Mucosa of gallbladder (tissue), 1 donor: ENCODE data around the gene EPC2. TPM values are rescaled to one million over a fixed set of nuclear protein-coding genes. Genes with fewer than 3 reads are reported as not detected.

Experiments
- DNase-seq: peaks from one replicate; pipeline ENCODE4 v3.0.0-alpha.2; 2020; ENCODE audit warnings: low spot score
- total RNA-seq: library from RNA; stranded (reverse); gene quantifications from one replicate; pipeline ENCODE4 v1.2.1, GENCODE V29; 2021
- donor health status: DM: no; HTN: no; CAD: no.

The EPC2 gene
- total RNA-seq, 1 donor from 2014 or later = 30.8 TPM

DNA sequence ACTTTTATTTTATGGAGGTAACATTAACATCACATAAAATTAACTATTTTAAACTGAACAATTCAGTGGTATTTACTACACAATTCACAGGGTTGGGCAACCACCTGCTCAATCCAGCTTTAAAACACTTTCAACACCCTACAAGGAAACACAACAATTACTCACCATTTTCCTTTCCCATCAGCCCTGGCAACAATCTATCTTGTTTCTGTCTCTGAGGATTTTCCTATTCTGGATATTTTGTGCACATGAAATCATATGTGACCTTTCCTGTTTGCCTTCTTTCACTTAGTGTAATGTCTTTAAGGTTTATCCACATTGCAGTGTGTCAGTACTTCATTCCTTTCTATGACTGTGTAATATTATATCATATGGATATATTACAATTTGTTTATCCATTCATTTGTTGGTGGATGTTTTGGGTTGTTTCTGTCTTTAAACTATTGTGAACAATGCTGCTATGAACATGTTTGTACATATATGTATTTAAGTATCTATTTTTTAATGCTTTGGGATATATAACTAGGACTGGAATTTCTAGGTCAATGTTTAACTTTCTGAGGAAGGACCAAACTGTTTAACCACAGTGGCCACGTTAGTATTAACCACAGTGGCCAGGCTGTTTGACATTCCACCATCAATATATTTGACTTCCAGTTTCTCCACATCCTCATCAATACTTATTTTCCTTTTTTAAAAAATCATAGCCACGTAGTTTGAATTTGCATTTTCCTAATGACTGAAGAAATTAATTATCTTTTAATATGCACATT lies 158.1 kb downstream of the EPC2 start:
- no peak for DNase-seq

DNA sequence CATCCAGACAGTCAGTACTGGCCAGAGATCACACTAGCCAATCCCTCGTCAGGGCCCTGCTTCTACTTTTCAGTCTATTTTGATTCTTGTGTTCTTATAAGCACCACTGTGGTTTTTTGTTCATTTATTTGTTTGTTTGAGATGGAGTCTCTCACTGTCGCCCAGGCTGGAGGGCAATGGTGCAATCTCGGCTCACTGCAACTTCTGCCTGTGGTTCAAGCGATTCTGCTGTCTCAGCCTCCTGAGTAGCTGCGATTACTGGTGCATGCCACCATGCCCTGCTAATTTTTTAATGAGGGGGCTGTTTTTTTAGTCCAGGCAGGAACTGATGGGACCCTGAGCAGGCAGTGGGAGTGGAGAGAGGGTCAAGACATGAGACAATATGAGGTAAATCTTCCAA lies 165.5 kb downstream of the EPC2 start:
- no peak for DNase-seq

DNA sequence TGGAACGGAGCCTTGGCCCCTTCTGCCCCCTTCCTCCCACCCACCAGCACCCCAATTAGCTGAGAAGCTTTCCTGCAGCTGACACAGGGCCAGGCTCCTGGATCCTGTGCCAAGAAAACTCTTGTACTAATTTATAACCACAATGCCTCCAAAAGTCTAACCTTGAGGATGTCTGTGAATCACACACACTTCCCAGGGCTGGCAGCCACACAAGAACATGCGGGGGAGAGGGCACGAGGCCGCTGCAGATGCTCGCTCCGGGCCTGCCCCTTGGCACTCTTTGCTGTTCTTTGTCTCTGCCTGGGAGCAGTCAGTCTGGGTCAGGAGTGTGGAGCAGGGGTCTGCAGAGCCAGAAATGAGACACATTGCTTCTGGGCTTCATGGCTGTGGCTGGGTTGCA lies 167.8 kb downstream of the EPC2 start:
- no peak for DNase-seq

DNA sequence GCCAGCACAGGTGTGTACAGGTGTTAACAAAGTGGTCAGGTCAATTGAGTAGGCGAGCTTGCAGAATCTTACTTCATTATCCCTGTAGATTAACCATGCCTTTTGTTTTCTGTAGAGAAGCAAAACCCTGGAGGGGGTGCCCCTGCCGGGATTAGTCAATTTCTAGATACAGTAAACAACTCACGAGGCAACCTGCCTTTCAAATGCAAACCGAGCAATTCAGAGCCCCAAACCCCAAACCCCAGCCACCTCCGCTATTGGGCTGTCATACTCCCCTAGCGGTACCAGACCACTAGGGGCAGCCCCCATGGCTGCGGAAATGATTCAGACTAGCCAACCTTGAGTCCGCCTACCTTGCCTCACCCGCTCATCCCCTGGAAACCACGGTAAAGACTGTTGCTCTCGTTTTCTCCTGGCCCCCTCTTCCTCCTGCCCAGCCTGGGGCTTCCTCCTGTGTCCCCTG lies 169.1 kb downstream of the EPC2 start:
- no peak for DNase-seq

DNA sequence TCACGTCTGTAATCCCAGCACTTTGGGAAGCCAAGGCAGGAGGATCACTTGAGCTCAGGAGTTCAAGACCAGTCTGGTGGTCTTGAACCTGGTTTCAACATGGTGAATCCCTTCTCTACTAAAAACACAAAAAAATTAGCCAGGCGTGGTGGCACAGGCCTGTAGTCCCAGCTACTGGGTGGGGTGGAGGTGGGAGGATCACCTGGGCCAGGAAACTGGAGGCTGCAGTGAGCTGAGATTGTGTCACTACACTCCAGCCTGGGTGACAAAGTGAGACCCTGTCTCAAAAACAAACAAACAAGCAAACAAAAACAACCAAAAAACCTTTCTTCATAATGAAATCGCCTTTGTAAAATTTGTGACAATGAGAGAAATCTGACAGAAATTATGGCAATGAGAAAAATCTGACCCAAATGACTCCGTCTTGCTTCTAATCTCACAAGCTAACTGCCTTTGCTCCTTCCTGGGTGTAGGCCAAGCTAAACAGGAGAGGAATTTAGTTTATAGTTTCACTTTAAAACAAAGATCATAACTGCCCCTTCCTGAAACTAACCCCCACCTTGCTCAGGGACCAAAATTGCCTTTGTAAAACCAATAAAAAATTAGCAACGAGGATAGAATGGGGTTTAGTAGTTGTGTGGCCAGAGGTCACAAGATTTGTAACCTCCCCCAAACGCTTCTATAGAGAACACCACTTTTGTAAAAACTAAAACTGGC lies 169.8 kb downstream of the EPC2 start:
- no peak for DNase-seq

DNA sequence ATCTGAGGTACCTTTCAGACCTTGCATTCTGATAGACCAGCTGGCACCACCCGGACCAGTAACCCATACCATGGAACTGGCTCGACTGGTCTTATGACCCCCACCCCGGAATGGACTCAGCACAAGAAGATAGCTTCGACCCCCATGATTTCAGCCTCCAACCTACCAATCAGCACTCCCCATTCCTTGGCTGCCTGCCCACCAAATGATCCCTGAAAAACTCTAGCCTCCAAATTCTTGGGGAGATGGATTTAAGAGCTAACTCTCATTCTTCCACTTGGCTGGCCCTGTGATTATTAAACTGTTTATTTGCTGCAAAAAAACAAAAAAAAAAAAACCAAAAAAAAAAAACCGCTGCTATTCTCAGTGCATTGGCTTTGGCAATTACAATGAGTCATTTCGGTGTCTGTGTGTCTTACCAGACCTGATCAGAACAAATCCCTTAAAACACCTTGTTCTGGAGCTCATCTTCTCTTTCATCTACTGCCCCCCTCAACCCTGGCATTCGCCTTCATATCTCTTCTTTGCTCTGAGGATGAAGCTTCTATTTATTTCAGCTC lies 170.4 kb downstream of the EPC2 start:
- DNase-seq = no peak

DNA sequence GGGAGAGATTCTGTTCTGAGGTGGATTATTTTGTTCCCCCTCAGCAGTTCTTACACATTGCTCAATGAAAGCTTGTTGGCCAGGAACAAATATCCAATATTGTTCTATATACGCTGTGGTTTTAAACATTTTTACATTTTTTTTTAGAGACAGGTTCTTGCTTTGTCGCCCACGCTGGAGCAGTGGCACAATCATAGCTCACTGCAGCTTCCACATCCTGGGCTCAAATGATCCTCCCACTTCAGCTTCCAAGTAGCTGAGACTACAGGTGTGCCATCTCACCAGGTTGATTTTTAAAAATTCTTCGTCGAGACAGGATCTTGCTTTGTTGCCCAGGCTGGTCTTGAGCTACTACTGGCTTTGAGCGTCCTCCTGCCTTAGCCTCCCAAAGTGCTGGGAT lies 171.6 kb downstream of the EPC2 start:
- no peak for DNase-seq

DNA sequence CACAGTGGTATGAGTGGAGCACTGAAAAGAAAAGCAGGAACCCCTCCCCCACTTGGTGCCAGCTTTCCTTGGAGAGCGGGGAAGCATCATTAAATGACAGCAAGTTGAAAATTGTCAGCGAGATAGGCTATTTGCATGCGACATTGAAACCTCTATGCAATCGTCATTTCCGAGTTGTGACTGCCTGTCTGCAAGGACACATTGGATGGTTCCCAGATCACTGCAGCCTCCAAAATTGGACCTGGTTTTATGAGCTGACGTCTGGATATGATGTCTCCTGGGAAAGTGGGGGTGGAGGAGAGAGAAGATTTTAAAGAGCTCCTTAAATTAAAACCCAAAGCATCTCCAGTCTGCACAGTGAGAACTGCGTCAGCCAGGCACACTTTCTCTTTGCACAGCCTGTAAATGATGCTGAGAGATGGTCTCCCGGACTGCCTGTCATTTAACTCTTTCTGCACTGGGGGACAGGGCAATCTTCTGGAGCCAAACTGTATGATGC lies 172.7 kb downstream of the EPC2 start:
- DNase-seq = no peak

DNA sequence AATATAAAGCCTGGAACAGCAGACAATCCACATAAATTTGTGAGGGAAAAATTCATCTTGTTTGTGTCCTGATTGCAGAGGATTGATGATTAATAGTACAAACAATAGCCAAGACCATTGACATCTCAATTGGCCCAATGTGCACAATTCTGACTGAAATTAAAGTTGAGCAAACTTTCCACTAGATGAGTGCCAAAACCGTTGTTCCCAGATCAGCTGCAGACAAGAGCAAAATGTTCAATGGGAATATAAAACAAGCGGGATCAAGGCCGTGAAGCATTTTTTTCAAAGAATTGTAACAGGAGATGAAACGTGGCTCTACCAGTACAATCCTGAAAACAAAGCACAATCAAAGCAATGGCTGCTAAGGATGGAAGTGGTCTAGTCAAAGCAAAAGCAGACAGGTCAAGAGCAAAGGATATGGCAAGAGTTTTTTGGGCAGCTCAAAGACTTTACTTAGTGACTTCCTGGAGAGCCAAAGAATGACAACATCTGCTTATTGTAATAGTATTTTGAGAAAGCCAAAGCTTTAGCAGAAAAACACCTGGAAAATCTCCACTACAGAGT lies 174.6 kb downstream of the EPC2 start:
- no peak for DNase-seq

DNA sequence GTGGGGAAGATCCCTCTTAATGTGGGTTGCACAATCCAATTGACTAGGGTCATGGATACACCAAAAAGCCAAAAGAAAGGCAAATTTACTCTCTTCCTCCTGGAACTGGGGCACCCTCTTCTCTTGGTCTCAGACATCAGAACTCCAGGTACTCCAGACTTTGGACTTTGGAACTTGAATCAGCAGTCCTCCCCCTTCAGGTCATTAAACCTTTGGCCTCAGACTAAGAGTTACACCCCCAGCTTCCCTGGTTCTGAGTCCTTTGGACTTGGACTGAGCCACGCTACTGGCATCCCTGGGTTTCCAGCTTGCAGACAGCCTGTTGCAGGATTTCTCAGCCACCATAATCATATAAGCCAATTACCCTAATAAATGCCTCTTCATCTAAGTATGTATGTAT lies 179.6 kb downstream of the EPC2 start:
- DNase-seq = no peak

DNA sequence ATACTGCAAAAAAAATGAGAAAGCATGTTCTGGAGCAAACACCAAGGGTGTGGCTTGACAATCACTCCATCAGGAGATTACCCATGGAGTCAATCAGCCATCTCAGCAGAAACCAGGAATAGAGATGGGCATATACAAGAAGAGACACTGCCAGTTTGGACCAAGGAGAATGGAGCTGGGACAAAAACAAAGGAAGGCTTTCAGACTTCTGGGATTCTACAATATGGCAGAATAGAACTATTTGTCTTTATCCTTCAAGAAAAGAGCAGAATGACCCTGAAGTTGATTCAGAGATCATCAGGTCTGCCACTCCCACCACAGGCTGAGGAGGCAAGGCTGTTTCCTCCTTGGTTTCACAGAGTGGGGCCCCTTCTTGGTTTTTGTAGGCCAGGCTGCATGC lies 182.2 kb downstream of the EPC2 start:
- DNase-seq = no peak

DNA sequence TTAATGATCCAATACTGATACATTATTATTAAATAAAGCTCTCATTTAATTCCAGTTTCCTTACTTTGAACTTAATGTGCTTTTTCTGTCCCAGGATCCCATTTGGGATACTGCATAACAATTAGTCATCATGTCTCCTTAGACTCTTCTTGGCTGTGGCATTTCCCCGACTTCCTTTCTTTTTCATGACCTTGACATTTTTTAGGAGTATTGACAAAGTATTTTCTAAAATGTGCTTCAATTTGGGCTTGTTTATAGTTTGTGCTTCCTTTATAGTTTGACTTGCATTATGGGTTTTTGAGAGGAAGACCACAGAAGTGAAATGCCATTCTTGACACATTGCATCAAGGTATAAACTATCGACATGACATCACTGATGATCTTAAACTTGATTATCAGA lies 184.4 kb downstream of the EPC2 start:
- no peak for DNase-seq

DNA sequence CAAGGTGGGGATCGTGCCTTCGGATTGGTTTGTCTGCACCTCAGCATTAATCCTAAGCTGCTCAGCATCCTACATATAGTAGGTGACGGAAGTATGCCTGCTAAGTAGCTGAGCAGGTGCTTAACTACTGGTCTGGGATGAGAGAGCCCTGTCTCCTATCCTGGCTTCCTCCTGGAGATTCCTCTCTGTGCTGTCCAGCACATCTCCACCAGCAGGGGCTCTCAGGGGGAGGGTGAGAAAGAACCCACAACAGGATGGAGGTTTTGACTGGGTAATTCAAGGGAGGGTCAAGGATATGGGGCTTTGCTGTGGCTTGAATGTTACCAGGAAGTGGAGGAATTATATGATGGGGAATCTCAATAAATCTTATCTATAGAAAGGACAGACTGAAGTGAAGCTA lies 185.1 kb downstream of the EPC2 start:
- no peak for DNase-seq

DNA sequence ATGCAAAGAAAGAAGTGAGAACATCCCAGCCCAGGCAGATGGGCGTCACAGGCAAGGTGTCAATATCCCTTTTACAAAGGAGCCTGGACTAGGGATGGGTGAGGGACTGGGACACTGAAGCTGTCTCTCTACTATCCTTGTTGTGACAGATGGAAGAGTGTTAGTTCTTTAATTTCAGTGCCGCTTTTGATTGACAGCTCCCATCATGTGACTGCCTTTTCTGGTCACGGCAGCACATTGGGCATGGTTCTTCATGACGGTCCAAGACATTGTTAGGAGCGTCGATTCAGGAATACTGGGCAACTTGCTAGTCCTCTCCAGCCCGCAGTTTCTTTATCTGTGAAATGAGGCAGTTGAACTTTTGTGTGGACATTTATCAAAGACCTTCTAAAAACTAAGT lies 188.1 kb downstream of the EPC2 start:
- DNase-seq = no peak

Other genes with a start within 250 kb of the EPC2 start
- 3.5 TPM for gene KIF5C, start 230.5 kb downstream of the EPC2 start, total RNA-seq